ENCODE data around the gene RTL1.

DNA sequence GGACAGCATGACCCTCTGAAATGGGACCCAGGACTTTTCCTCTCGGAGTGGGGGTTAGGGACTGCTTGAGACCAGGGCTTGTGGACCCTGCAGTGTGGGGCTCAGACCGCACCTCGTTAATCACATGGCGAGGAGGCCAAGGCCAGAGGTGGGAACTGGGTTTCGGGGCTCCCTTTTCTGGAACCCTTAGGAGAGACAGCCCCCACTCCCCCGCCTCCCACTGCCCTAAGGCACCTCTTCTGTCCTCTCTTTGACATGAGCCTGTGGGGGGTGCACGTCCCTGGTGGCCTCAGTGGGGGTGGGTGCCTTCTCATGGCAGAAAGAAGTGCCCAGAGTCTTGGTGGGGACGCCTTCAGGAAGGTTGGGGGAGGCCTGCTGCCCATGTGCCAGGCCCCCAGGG is 24.3 kb downstream of the RTL1 start:
- TF ChIP-seq POLR2A (IDR thresholded peaks at IDR 0.05) (no peak), POLR2AphosphoS5 (IDR thresholded peaks at IDR 0.05) (no peak)
- TF ChIP-seq, protein P1, sequence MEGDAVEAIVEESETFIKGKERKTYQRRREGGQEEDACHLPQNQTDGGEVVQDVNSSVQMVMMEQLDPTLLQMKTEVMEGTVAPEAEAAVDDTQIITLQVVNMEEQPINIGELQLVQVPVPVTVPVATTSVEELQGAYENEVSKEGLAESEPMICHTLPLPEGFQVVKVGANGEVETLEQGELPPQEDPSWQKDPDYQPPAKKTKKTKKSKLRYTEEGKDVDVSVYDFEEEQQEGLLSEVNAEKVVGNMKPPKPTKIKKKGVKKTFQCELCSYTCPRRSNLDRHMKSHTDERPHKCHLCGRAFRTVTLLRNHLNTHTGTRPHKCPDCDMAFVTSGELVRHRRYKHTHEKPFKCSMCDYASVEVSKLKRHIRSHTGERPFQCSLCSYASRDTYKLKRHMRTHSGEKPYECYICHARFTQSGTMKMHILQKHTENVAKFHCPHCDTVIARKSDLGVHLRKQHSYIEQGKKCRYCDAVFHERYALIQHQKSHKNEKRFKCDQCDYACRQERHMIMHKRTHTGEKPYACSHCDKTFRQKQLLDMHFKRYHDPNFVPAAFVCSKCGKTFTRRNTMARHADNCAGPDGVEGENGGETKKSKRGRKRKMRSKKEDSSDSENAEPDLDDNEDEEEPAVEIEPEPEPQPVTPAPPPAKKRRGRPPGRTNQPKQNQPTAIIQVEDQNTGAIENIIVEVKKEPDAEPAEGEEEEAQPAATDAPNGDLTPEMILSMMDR (IDR thresholded peaks at IDR 0.05) = no peak
